Measurements from ENCODE around the gene FITM2.
A peak's percentile ranks its signal among the peaks of the same experiment; 100 is the strongest.

FITM2 gene

GRCh38 chr20:44310664-44311639 is at the start of gene FITM2 (continued):
- no peak for TF ChIP-seq ZNF518A (tag by site-specific recombination; conservative IDR thresholded peaks at IDR 0.05; ENCODE audit: low read depth)
- TF ChIP-seq OVOL3 (tag by site-specific recombination; IDR thresholded peaks at IDR 0.05) = no peak
- peak; percentile 100 for TF ChIP-seq CTCF (tag by site-specific recombination; IDR thresholded peaks at IDR 0.05)
- TF ChIP-seq MZF1 (tag by site-specific recombination; IDR thresholded peaks at IDR 0.05; ENCODE audit: borderline replicate concordance) = no peak
- no peak for TF ChIP-seq ZNF416 (tag by site-specific recombination; IDR thresholded peaks at IDR 0.05)
- peak; percentile 96 for TF ChIP-seq ZBTB26 (tag by site-specific recombination; optimal IDR thresholded peaks at IDR 0.05)
- TF ChIP-seq ZSCAN18 (tag by site-specific recombination; IDR thresholded peaks at IDR 0.05) = no peak
- no peak for TF ChIP-seq IKZF3 (tag by site-specific recombination; IDR thresholded peaks at IDR 0.05)
- no peak for TF ChIP-seq ZNF280C (tag by site-specific recombination; IDR thresholded peaks at IDR 0.05)
- TF ChIP-seq ZSCAN5A (tag by site-specific recombination; IDR thresholded peaks at IDR 0.05) = peak; percentile 88; the same call in 1 of the 2 replicates
- no peak; the same call in 1 of the 2 replicates for TF ChIP-seq OSR2 (tag by site-specific recombination; IDR thresholded peaks at IDR 0.05)
- peak; percentile 92 for TF ChIP-seq YY2 (tag by site-specific recombination; IDR thresholded peaks at IDR 0.05)
- peak; percentile 75; the same call in 1 of the 2 replicates for TF ChIP-seq YY1 (tag by site-specific recombination; IDR thresholded peaks at IDR 0.05)
- TF ChIP-seq ZNF639 (tag by site-specific recombination; IDR thresholded peaks at IDR 0.05) = peak; percentile 30
- no peak for TF ChIP-seq ZNF114 (tag by site-specific recombination; IDR thresholded peaks at IDR 0.05)
- no peak for TF ChIP-seq KLF7 (tag by site-specific recombination; IDR thresholded peaks at IDR 0.05; ENCODE audit: borderline replicate concordance)
- TF ChIP-seq TRIM28 (IDR thresholded peaks at IDR 0.05; ENCODE audit: borderline replicate concordance, low read length) = no peak; the same call in 1 of the 2 replicates
- no peak for TF ChIP-seq RBAK (tag by site-specific recombination; IDR thresholded peaks at IDR 0.05)
- TF ChIP-seq ZBTB20 (tag by site-specific recombination; IDR thresholded peaks at IDR 0.05) = no peak; the same call in 1 of the 2 replicates
- no peak for TF ChIP-seq ZNF362 (tag by site-specific recombination; IDR thresholded peaks at IDR 0.05)
- peak; percentile 61; the same call in 1 of the 2 replicates for TF ChIP-seq ZSCAN16 (tag by site-specific recombination; IDR thresholded peaks at IDR 0.05)
- TF ChIP-seq ZNF558 (tag by site-specific recombination; IDR thresholded peaks at IDR 0.05) = no peak
